Fibroblast of lung (primary cell): ENCODE measurements around the gene FHOD3.

Experiments
- CTCF ChIP-seq, 2 donors: IDR thresholded peaks in 1 of 2; conservative IDR thresholded peaks in 1 of 2; 1 replicate in 1 of 2; 2 replicates in 1 of 2; pipeline ENCODE4 v1.5.1; 2011 to 2012; ENCODE audit warnings: low read length in 2 of 2, control low read depth in 1 of 2, inconsistent platforms in 1 of 2, low read depth in 1 of 2, mild to moderate bottlenecking in 1 of 2
- EZH2 ChIP-seq: IDR thresholded peaks from 2 replicates; pipeline ENCODE4 v1.5.1; 2012; ENCODE audit warnings: low read length, control low read depth, mild to moderate bottlenecking; ENCODE audit errors: missing control alignments

GRCh38 chr18:36608107-36608506, 310.6 kb downstream of the FHOD3 start:
- no peak for TF ChIP-seq CTCF (conservative IDR thresholded peaks at IDR 0.05 in 1 of 2, IDR thresholded peaks at IDR 0.05 in 1 of 2; ENCODE audit: low read depth in 1 of 2, low read length in 2 of 2)
- TF ChIP-seq EZH2: no peak
